HCT116 (cell line): Measurements from ENCODE around the gene SLC44A1.

ENCODE experiments used
- CTCF ChIP-seq, 3 experiments: fragments of 200-600 bp in 1 of 3; sonication (generic) in 1 of 3; IDR thresholded peaks in 2 of 3; conservative IDR thresholded peaks in 1 of 3; 2 replicates each; pipeline ENCODE4 v1.5.1; 2012 to 2017; ENCODE audit warnings: low read depth in 2 of 3, low read length in 2 of 3, antibody characterized with exemption in 1 of 3, borderline replicate concordance in 1 of 3, control low read depth in 1 of 3, mild to moderate bottlenecking in 1 of 3, mixed read lengths in 1 of 3, mixed run types in 1 of 3, moderate library complexity in 1 of 3; ENCODE audit not compliant: insufficient read depth in 1 of 3
- EZH2 ChIP-seq: fragments of 200-600 bp; sonication (generic); IDR thresholded peaks from 2 replicates; pipeline ENCODE4 v1.6.1; 2017; ENCODE audit warnings: antibody characterized with exemption, mixed run types
- SRF ChIP-seq: IDR thresholded peaks from 2 replicates; pipeline ENCODE4 v1.6.1; 2012; ENCODE audit warnings: low read depth

- TF ChIP-seq SRF (no peak), CTCF (IDR thresholded peaks at IDR 0.05 in 2 of 3, conservative IDR thresholded peaks at IDR 0.05 in 1 of 3; ENCODE audit: borderline replicate concordance in 1 of 3, insufficient read depth in 1 of 3, low read depth in 2 of 3, low read length in 2 of 3) (no peak), EZH2 (no peak)
Observed at GRCh38 chr9:105293408-105293807, 49.0 kb downstream of the SLC44A1 start.
